Loucy (cell line): ENCODE measurements around the gene SPEM2.

Experiments used
- H2AFZ ChIP-seq: fragments of 200-600 bp; sonication (generic); 2 replicates; pipeline ENCODE4 v1.6.0; 2016; ENCODE audit warnings: antibody characterized with exemption, mild to moderate bottlenecking, low read length, moderate library complexity
- H3F3A ChIP-seq: fragments of 200-600 bp; 2 replicates; pipeline ENCODE4 v1.6.0; 2016; ENCODE audit warnings: antibody characterized with exemption, low read depth, mild to moderate bottlenecking
- H3K27me3 ChIP-seq: fragments of 200-600 bp; sonication (generic); 2 replicates; pipeline ENCODE4 v1.6.1; 2014; ENCODE audit warnings: low read length, mild to moderate bottlenecking; ENCODE audit not compliant: insufficient read depth, poor library complexity, severe bottlenecking
- H3K36me3 ChIP-seq: fragments of 200-600 bp; sonication (generic); 2 replicates; pipeline ENCODE4 v1.6.1; 2016; ENCODE audit warnings: low read length; ENCODE audit not compliant: insufficient read depth
- H3K4me1 ChIP-seq: fragments of 200-600 bp; sonication (generic); 2 replicates; pipeline ENCODE4 v1.5.1; 2014; ENCODE audit warnings: low read length, mild to moderate bottlenecking; ENCODE audit not compliant: insufficient read depth, poor library complexity, severe bottlenecking
- H3K4me2 ChIP-seq: fragments of 200-600 bp; sonication (generic); 2 replicates; pipeline ENCODE4 v1.6.0; 2014; ENCODE audit warnings: antibody characterized with exemption, low read length, low read depth, mild to moderate bottlenecking; ENCODE audit not compliant: poor library complexity, severe bottlenecking
- H3K4me3 ChIP-seq: fragments of 200-600 bp; sonication (generic); 2 replicates; pipeline ENCODE4 v1.5.1; 2014; ENCODE audit warnings: low read length, mild to moderate bottlenecking, mixed read lengths; ENCODE audit not compliant: poor library complexity, severe bottlenecking
- H3K79me2 ChIP-seq: fragments of 200-600 bp; sonication (generic); 2 replicates; pipeline ENCODE4 v1.6.1; 2014; ENCODE audit warnings: low read length; ENCODE audit not compliant: insufficient read depth
- H3K9ac ChIP-seq: fragments of 200-600 bp; sonication (generic); 2 replicates; pipeline ENCODE4 v1.6.0; 2014; ENCODE audit warnings: mild to moderate bottlenecking, low read depth, low read length, moderate library complexity; ENCODE audit not compliant: poor library complexity, severe bottlenecking
- H3K9me2 ChIP-seq: fragments of 200-600 bp; sonication (generic); replicated peaks from 2 replicates; pipeline ENCODE4 v1.6.1; 2016; ENCODE audit warnings: low read depth, low read length, mixed read lengths
- H3K9me3 ChIP-seq: fragments of 200-600 bp; sonication (generic); 2 replicates; pipeline ENCODE4 v1.6.1; 2014; ENCODE audit warnings: mild to moderate bottlenecking, antibody characterized with exemption, low read length, low read depth; ENCODE audit not compliant: insufficient read depth
- H4K20me1 ChIP-seq: fragments of 200-600 bp; sonication (generic); 2 replicates; pipeline ENCODE4 v1.6.0; 2014; ENCODE audit warnings: antibody characterized with exemption, low read length, mild to moderate bottlenecking; ENCODE audit not compliant: insufficient read depth, poor library complexity, severe bottlenecking
- CTCF ChIP-seq: fragments of 200-600 bp; sonication (generic); conservative IDR thresholded peaks from 2 replicates; pipeline ENCODE4 v1.5.1; 2014; ENCODE audit warnings: mild to moderate bottlenecking, antibody characterized with exemption, low read length
- EZH2phosphoT487 ChIP-seq: fragments of 200-600 bp; IDR thresholded peaks from 2 replicates; pipeline ENCODE4 v1.6.1; 2018; ENCODE audit warnings: antibody characterized with exemption, mild to moderate bottlenecking, moderate library complexity, borderline replicate concordance

Gene SPEM2

GRCh38 chr17:7439462-7440112 lies 14.2 kb downstream of the SPEM2 start, which contains the start of gene FGF11:
TSS of gene FGF11 (plus strand) at chr17:7439512. CDS start at chr17:7439621, 109 bp downstream.
- peak within 1 kb of the TSS; percentile 94 for H3K4me3 ChIP-seq
- TF ChIP-seq CTCF (no peak), EZH2phosphoT487 (no peak)
- H3K79me2 ChIP-seq: peaks cover 43% of the 10 kb centered on the region; the same call in 1 of the 2 replicates
- no peaks in the 10 kb centered on the region for H3K36me3 ChIP-seq
- peak within 1 kb of the TSS; percentile 90 for H3K9ac ChIP-seq
- no peaks in the 10 kb centered on the region for H3K9me3 ChIP-seq
- H4K20me1 ChIP-seq: peaks cover 13% of the 10 kb centered on the region
- H3K27me3 ChIP-seq: no peaks in the 10 kb centered on the region
- peak within 1 kb of the TSS; percentile 85 for H3K4me2 ChIP-seq
- H3K9me2 ChIP-seq: no peaks in the 10 kb centered on the region
- H3F3A ChIP-seq: no peaks in the 10 kb centered on the region; the same call in 1 of the 2 replicates
- H3K4me1 ChIP-seq: peaks cover 30% of the 10 kb centered on the region
- H2AFZ ChIP-seq: peak within 1 kb of the TSS; percentile 71

- Histone ChIP-seq H3K9me3 (no peaks in the 10 kb centered on the region), H4K20me1 (peaks cover 13% of the 10 kb centered on the region), H2AFZ (peak overlapping the region; percentile 71), H3K9ac (peak overlapping the region; percentile 90), H3K36me3 (no peaks in the 10 kb centered on the region), H3K4me1 (peaks cover 32% of the 10 kb centered on the region), H3K9me2 (no peaks in the 10 kb centered on the region), H3K27me3 (no peaks in the 10 kb centered on the region), H3K79me2 (peaks cover 43% of the 10 kb centered on the region; the same call in 1 of the 2 replicates), H3K4me2 (peak overlapping the region; percentile 85), H3K4me3 (peak overlapping the region; percentile 94), H3F3A (no peaks in the 10 kb centered on the region; the same call in 1 of the 2 replicates)
- no peak for TF ChIP-seq EZH2phosphoT487
- no peak for TF ChIP-seq CTCF
Measured at GRCh38 chr17:7440113-7440833, 14.9 kb downstream of the SPEM2 start.

- H3K4me1 ChIP-seq: peaks cover 32% of the 10 kb centered on the region
- no peak for TF ChIP-seq CTCF
- TF ChIP-seq EZH2phosphoT487: no peak
- peak overlapping the region; percentile 94 for H3K4me3 ChIP-seq
- no peaks in the 10 kb centered on the region for H3K27me3 ChIP-seq
- H3K9me2 ChIP-seq: no peaks in the 10 kb centered on the region
- no peaks in the 10 kb centered on the region; the same call in 1 of the 2 replicates for H3F3A ChIP-seq
- H3K9ac ChIP-seq: peak overlapping the region; percentile 90
- H3K4me2 ChIP-seq: peak overlapping the region; percentile 85
- peaks cover 41% of the 10 kb centered on the region; the same call in 1 of the 2 replicates for H3K79me2 ChIP-seq
- no peaks in the 10 kb centered on the region for H3K9me3 ChIP-seq
- H2AFZ ChIP-seq: peak overlapping the region; percentile 71
- H4K20me1 ChIP-seq: peaks cover 13% of the 10 kb centered on the region
- H3K36me3 ChIP-seq: no peaks in the 10 kb centered on the region
Measured at GRCh38 chr17:7440834-7441195, 15.4 kb downstream of the SPEM2 start.
